DOHH2 (cell line): ENCODE data around the gene ARL15.

Experiments
- H3F3A ChIP-seq: fragments of 200-600 bp; sonication (generic), shearing (Covaris generic); 2 replicates; pipeline ENCODE4 v1.6.0; 2016; ENCODE audit warnings: antibody characterized with exemption, mild to moderate bottlenecking; ENCODE audit not compliant: control insufficient read depth, insufficient read depth
- H3K27ac ChIP-seq: fragments of 200-600 bp; sonication (generic); 2 replicates; pipeline ENCODE4 v1.5.1; 2014; ENCODE audit warnings: low read depth, mild to moderate bottlenecking, low read length, moderate library complexity
- H3K27me3 ChIP-seq: fragments of 200-600 bp; sonication (generic); 2 replicates; pipeline ENCODE4 v1.6.1; 2014; ENCODE audit warnings: mild to moderate bottlenecking, low read length, mixed read lengths; ENCODE audit not compliant: control insufficient read depth
- H3K36me3 ChIP-seq: fragments of 200-600 bp; sonication (generic); 2 replicates; pipeline ENCODE4 v1.6.1; 2014; ENCODE audit warnings: mild to moderate bottlenecking, low read length, moderate library complexity, mixed read lengths; ENCODE audit not compliant: control insufficient read depth
- H3K4me1 ChIP-seq: fragments of 200-600 bp; sonication (generic); 2 replicates; pipeline ENCODE4 v1.6.1; 2014; ENCODE audit warnings: mild to moderate bottlenecking, low read length, mixed read lengths; ENCODE audit not compliant: control insufficient read depth
- H3K4me2 ChIP-seq: fragments of 200-600 bp; sonication (generic); 2 replicates; pipeline ENCODE4 v1.6.0; 2014; ENCODE audit warnings: mild to moderate bottlenecking, low read length, moderate library complexity
- H3K4me3 ChIP-seq: fragments of 200-600 bp; sonication (generic); 2 replicates; pipeline ENCODE4 v1.5.1; 2014; ENCODE audit warnings: mild to moderate bottlenecking, low read length, mixed read lengths
- H3K79me2 ChIP-seq: fragments of 200-600 bp; sonication (generic); 2 replicates; pipeline ENCODE4 v1.6.1; 2014; ENCODE audit warnings: mild to moderate bottlenecking, low read length, mixed read lengths; ENCODE audit not compliant: control insufficient read depth
- H3K9me2 ChIP-seq: fragments of 200-600 bp; sonication (generic); replicated peaks from 2 replicates; pipeline ENCODE4 v1.6.1; 2014; ENCODE audit warnings: mild to moderate bottlenecking, low read length, mixed read lengths; ENCODE audit not compliant: control insufficient read depth
- H3K9me3 ChIP-seq: fragments of 200-600 bp; sonication (generic); 2 replicates; pipeline ENCODE4 v1.6.1; 2014; ENCODE audit warnings: antibody characterized with exemption, low read length, mixed read lengths; ENCODE audit not compliant: control insufficient read depth, insufficient read depth
- H4K20me1 ChIP-seq: fragments of 200-600 bp; sonication (generic); 2 replicates; pipeline ENCODE4 v1.6.0; 2014; ENCODE audit warnings: low read depth, mild to moderate bottlenecking, antibody characterized with exemption, low read length, moderate library complexity; ENCODE audit not compliant: control insufficient read depth, insufficient read depth
- EZH2phosphoT487 ChIP-seq: fragments of 200-600 bp; sonication (generic); IDR thresholded peaks from 2 replicates; pipeline ENCODE4 v1.6.1; 2017; ENCODE audit warnings: borderline replicate concordance, mild to moderate bottlenecking, antibody characterized with exemption, low read length, moderate library complexity, mixed read lengths
- TF ChIP-seq, protein P1 (sequence below): fragments of 200-600 bp; sonication (generic); IDR thresholded peaks from one replicate; pipeline ENCODE4 v1.5.1; 2014; ENCODE audit warnings: antibody characterized with exemption, mild to moderate bottlenecking, low read depth, low read length; ENCODE audit not compliant: poor library complexity, severe bottlenecking

The ARL15 gene

DNA sequence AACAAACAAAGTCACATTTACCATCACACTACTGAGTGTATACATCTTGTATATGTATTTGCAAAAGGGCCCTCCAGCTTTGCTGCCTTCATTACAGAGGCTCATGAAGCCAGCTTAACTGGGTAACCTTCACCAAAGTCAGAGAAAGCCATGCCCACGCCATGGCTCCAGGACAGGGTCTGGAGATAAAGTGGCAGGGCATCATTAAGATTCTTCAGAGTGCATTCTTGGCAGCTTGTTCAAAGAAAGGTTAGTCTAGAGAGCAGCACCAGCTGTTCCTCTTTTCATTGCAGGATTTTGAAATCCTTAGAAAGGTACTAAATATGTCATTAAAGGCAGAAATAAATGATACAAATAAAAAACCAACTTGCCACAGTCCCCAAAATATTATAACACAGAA lies 416.7 kb downstream of the ARL15 start:
- H3K36me3 ChIP-seq, result no peaks in the 10 kb centered on the region
- H3K4me3 ChIP-seq, result no peak overlapping the region
- no peaks in the 10 kb centered on the region for H3K79me2 ChIP-seq
- H3K4me1 ChIP-seq, result no peaks in the 10 kb centered on the region
- H4K20me1 ChIP-seq, result no peaks in the 10 kb centered on the region
- no peak overlapping the region for H3K27ac ChIP-seq
- no peak overlapping the region for H3K4me2 ChIP-seq
- no peaks in the 10 kb centered on the region for H3F3A ChIP-seq
- H3K27me3 ChIP-seq, result no peaks in the 10 kb centered on the region
- no peaks in the 10 kb centered on the region for H3K9me2 ChIP-seq
- H3K9me3 ChIP-seq, result no peaks in the 10 kb centered on the region
- TF ChIP-seq EZH2phosphoT487, result no peak
- TF ChIP-seq, protein P1, sequence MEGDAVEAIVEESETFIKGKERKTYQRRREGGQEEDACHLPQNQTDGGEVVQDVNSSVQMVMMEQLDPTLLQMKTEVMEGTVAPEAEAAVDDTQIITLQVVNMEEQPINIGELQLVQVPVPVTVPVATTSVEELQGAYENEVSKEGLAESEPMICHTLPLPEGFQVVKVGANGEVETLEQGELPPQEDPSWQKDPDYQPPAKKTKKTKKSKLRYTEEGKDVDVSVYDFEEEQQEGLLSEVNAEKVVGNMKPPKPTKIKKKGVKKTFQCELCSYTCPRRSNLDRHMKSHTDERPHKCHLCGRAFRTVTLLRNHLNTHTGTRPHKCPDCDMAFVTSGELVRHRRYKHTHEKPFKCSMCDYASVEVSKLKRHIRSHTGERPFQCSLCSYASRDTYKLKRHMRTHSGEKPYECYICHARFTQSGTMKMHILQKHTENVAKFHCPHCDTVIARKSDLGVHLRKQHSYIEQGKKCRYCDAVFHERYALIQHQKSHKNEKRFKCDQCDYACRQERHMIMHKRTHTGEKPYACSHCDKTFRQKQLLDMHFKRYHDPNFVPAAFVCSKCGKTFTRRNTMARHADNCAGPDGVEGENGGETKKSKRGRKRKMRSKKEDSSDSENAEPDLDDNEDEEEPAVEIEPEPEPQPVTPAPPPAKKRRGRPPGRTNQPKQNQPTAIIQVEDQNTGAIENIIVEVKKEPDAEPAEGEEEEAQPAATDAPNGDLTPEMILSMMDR, result no peak

- Histone ChIP-seq H3K27me3 (no peaks in the 10 kb centered on the region), H3K9me3 (no peaks in the 10 kb centered on the region), H3K4me1 (no peaks in the 10 kb centered on the region), H3K36me3 (no peaks in the 10 kb centered on the region), H3F3A (no peaks in the 10 kb centered on the region), H3K4me2 (no peak overlapping the region), H3K27ac (no peak overlapping the region), H3K4me3 (no peak overlapping the region), H3K79me2 (no peaks in the 10 kb centered on the region), H3K9me2 (no peaks in the 10 kb centered on the region), H4K20me1 (no peaks in the 10 kb centered on the region)
- TF ChIP-seq, protein P1, result no peak
- no peak for TF ChIP-seq EZH2phosphoT487
Observed at GRCh38 chr5:53892224-53892623, 418.1 kb downstream of the ARL15 start.

DNA sequence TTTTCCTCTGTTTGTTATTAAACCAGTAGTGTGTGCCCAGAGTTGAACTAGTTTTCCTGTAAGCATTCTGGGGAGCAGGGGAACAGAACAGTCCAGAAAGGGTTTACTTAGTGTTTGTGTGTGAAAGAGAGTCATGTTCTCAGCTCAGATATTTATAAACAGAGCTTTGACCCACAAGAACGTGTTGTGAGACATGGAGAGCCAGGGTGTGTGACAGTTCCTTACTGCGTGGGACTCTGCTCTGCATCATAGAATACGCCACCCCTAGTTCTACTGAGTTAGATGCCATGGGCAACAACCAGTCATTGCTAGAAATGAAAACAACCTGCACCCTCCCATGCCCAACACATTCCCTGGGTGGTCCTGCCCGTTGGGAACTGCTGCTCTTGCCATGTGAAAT lies 419.2 kb downstream of the ARL15 start:
- Histone ChIP-seq H3K27ac (no peak overlapping the region), H3K9me3 (no peaks in the 10 kb centered on the region), H3K4me3 (no peak overlapping the region), H3K79me2 (no peaks in the 10 kb centered on the region), H3K9me2 (no peaks in the 10 kb centered on the region), H3F3A (no peaks in the 10 kb centered on the region), H3K4me1 (no peaks in the 10 kb centered on the region), H3K36me3 (no peaks in the 10 kb centered on the region), H4K20me1 (no peaks in the 10 kb centered on the region), H3K27me3 (no peaks in the 10 kb centered on the region), H3K4me2 (no peak overlapping the region)
- TF ChIP-seq, protein P1, result no peak
- no peak for TF ChIP-seq EZH2phosphoT487

GRCh38 chr5:53890490-53890889 lies 419.9 kb downstream of the ARL15 start:
- no peaks in the 10 kb centered on the region for H3K9me2 ChIP-seq
- no peak overlapping the region for H3K4me3 ChIP-seq
- no peaks in the 10 kb centered on the region for H4K20me1 ChIP-seq
- H3K27ac ChIP-seq, result no peak overlapping the region
- TF ChIP-seq, protein P1, result no peak
- no peak for TF ChIP-seq EZH2phosphoT487
- H3K4me1 ChIP-seq, result no peaks in the 10 kb centered on the region
- H3F3A ChIP-seq, result no peaks in the 10 kb centered on the region
- H3K79me2 ChIP-seq, result no peaks in the 10 kb centered on the region
- H3K9me3 ChIP-seq, result no peaks in the 10 kb centered on the region
- H3K36me3 ChIP-seq, result no peaks in the 10 kb centered on the region
- H3K4me2 ChIP-seq, result no peak overlapping the region
- H3K27me3 ChIP-seq, result no peaks in the 10 kb centered on the region
